ENCODE data around the gene P2RY13. TPM values are rescaled to one million over a fixed set of nuclear protein-coding genes. Genes with fewer than 3 reads are reported as not detected.

P2RY13 gene
- polyA plus RNA-seq, 1 donor from 2014 or later, result 0.12 TPM

DNA sequence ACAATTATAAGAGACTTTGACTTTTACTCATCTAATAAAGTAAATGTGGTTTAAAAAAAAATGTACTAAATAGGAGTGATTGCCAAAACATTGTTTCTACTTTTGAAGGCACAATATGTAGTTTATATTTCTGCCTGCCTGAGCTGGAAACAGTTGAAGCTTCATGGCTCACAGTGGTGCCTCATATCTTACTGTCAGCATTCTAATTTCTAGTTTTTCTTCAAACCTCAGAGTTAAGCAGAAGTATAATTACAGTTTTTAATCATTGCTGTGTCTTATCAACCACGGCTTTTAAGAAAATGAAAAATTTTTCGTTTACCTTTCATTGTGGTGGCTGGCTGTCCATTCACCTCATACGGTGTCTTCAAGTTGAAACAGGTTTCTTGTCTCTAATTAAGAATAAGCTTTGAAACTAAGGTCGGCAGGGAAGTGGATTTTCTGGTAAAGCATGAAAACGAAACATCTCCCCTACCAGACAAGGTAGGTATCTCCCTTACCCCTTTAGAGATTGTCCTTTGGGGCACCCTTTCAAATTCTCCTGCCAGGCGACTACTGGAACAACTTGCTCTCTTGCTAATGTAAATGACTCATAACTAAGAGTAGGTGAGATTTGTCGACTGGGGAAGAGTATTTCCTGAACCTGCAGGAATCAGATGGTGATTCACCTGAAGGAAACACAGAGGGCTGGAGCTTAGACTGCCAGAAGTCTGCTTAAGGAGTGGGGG lies 12.9 kb downstream of the P2RY13 start, which contains the start of gene GPR87 (continued):
- no peak for TF ChIP-seq EZH2 (IDR thresholded peaks at IDR 0.05; ENCODE audit: borderline replicate concordance, insufficient read depth, low read length, poor library complexity, severe bottlenecking)
- no peak for TF ChIP-seq TAF1 (IDR thresholded peaks at IDR 0.05; ENCODE audit: low read depth)

DNA sequence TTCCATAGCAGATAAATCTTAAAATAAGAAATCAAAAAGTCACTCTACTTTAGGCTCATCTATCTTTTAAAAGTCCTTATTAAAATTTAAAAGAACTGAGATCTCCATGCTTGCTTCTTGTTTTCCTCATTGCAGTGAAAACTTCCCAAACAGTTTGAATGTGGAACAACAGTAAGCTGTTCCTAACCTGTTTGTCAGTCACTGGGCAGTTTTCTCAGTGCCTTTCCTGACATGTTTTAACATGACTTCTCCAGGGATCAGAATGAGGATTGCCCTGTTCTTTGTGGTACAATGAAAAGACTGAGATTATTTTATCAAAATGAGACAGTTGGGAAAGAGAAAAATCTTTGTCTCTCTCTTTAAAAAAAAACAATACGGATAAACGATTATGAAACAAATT lies 13.5 kb downstream of the P2RY13 start:
- Histone ChIP-seq H3K9me3 (ENCODE audit: low read length) (no peaks in the 10 kb centered on the region), H3K36me3 (ENCODE audit: insufficient read depth, low read length) (no peaks in the 10 kb centered on the region), H3K9ac (ENCODE audit: low read length) (no peak overlapping the region), H3K27me3 (ENCODE audit: insufficient read depth, low read depth, low read length) (no peaks in the 10 kb centered on the region), H3K4me2 (ENCODE audit: low read length) (no peak overlapping the region), H3K27ac (ENCODE audit: low read length) (no peak overlapping the region), H3K9me2 (ENCODE audit: insufficient read depth, low read length) (no peaks in the 10 kb centered on the region), H2AFZ (ENCODE audit: low read depth, low read length) (no peak overlapping the region), H3F3A (ENCODE audit: insufficient read depth, low read length, poor library complexity, severe bottlenecking) (no peaks in the 10 kb centered on the region), H3K79me2 (replicated peaks; ENCODE audit: insufficient read depth, low read length) (no peaks in the 10 kb centered on the region), H4K20me1 (ENCODE audit: insufficient read depth) (peaks cover 3% of the 10 kb centered on the region), H3K4me3 (ENCODE audit: low read length) (no peak overlapping the region)
- TF ChIP-seq POLR2AphosphoS5 (IDR thresholded peaks at IDR 0.05), result no peak
- TF ChIP-seq RAD21 (conservative IDR thresholded peaks at IDR 0.05), result no peak
- TF ChIP-seq TAF1 (IDR thresholded peaks at IDR 0.05; ENCODE audit: low read depth), result no peak
- no peak for TF ChIP-seq EP300 (conservative IDR thresholded peaks at IDR 0.05; ENCODE audit: poor library complexity, severe bottlenecking)
- no peak for TF ChIP-seq MXI1 (conservative IDR thresholded peaks at IDR 0.05; ENCODE audit: poor library complexity, severe bottlenecking)
- TF ChIP-seq, protein P1, sequence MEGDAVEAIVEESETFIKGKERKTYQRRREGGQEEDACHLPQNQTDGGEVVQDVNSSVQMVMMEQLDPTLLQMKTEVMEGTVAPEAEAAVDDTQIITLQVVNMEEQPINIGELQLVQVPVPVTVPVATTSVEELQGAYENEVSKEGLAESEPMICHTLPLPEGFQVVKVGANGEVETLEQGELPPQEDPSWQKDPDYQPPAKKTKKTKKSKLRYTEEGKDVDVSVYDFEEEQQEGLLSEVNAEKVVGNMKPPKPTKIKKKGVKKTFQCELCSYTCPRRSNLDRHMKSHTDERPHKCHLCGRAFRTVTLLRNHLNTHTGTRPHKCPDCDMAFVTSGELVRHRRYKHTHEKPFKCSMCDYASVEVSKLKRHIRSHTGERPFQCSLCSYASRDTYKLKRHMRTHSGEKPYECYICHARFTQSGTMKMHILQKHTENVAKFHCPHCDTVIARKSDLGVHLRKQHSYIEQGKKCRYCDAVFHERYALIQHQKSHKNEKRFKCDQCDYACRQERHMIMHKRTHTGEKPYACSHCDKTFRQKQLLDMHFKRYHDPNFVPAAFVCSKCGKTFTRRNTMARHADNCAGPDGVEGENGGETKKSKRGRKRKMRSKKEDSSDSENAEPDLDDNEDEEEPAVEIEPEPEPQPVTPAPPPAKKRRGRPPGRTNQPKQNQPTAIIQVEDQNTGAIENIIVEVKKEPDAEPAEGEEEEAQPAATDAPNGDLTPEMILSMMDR (IDR thresholded peaks at IDR 0.05; ENCODE audit: poor library complexity, severe bottlenecking), result no peak
- TF ChIP-seq SMC3 (conservative IDR thresholded peaks at IDR 0.05; ENCODE audit: poor library complexity), result no peak
- no peak for TF ChIP-seq EZH2 (IDR thresholded peaks at IDR 0.05; ENCODE audit: borderline replicate concordance, insufficient read depth, low read length, poor library complexity, severe bottlenecking)
- TF ChIP-seq, protein P2, sequence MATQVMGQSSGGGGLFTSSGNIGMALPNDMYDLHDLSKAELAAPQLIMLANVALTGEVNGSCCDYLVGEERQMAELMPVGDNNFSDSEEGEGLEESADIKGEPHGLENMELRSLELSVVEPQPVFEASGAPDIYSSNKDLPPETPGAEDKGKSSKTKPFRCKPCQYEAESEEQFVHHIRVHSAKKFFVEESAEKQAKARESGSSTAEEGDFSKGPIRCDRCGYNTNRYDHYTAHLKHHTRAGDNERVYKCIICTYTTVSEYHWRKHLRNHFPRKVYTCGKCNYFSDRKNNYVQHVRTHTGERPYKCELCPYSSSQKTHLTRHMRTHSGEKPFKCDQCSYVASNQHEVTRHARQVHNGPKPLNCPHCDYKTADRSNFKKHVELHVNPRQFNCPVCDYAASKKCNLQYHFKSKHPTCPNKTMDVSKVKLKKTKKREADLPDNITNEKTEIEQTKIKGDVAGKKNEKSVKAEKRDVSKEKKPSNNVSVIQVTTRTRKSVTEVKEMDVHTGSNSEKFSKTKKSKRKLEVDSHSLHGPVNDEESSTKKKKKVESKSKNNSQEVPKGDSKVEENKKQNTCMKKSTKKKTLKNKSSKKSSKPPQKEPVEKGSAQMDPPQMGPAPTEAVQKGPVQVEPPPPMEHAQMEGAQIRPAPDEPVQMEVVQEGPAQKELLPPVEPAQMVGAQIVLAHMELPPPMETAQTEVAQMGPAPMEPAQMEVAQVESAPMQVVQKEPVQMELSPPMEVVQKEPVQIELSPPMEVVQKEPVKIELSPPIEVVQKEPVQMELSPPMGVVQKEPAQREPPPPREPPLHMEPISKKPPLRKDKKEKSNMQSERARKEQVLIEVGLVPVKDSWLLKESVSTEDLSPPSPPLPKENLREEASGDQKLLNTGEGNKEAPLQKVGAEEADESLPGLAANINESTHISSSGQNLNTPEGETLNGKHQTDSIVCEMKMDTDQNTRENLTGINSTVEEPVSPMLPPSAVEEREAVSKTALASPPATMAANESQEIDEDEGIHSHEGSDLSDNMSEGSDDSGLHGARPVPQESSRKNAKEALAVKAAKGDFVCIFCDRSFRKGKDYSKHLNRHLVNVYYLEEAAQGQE (IDR thresholded peaks at IDR 0.05; ENCODE audit: borderline replicate concordance), result no peak

DNA sequence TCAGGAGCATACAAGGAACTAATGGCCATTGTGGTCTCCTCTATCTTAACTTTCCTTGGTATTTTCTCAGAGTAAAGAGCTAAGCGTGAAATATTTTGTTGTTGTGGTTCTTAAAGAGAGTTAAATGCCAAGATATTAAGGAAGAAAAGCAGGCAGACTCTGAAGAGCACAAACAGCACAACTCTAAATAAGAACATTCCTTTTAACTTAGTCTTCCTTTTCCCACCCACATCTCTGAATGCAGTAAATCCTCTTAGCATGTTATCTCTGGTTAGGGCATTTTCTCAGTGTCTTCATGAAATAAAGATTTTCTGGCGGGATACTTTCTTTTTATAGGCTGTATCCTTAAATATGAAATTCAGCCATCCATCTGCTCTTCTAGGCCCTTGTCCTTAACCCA lies 14.2 kb downstream of the P2RY13 start:
- Histone ChIP-seq H3K27ac (ENCODE audit: low read length) (no peak overlapping the region), H3K9me3 (ENCODE audit: low read length) (no peaks in the 10 kb centered on the region), H3K4me3 (ENCODE audit: low read length) (no peak overlapping the region), H3K79me2 (replicated peaks; ENCODE audit: insufficient read depth, low read length) (no peaks in the 10 kb centered on the region), H3K9ac (ENCODE audit: low read length) (no peak overlapping the region), H3K27me3 (ENCODE audit: insufficient read depth, low read depth, low read length) (no peaks in the 10 kb centered on the region), H3F3A (ENCODE audit: insufficient read depth, low read length, poor library complexity, severe bottlenecking) (no peaks in the 10 kb centered on the region), H3K9me2 (ENCODE audit: insufficient read depth, low read length) (no peaks in the 10 kb centered on the region), H2AFZ (ENCODE audit: low read depth, low read length) (no peak overlapping the region), H4K20me1 (ENCODE audit: insufficient read depth) (peaks cover 3% of the 10 kb centered on the region), H3K36me3 (ENCODE audit: insufficient read depth, low read length) (no peaks in the 10 kb centered on the region), H3K4me2 (ENCODE audit: low read length) (no peak overlapping the region)
- no peak for TF ChIP-seq EZH2 (IDR thresholded peaks at IDR 0.05; ENCODE audit: borderline replicate concordance, insufficient read depth, low read length, poor library complexity, severe bottlenecking)
- no peak for TF ChIP-seq EP300 (conservative IDR thresholded peaks at IDR 0.05; ENCODE audit: poor library complexity, severe bottlenecking)
- TF ChIP-seq MXI1 (conservative IDR thresholded peaks at IDR 0.05; ENCODE audit: poor library complexity, severe bottlenecking), result no peak
- TF ChIP-seq POLR2AphosphoS5 (IDR thresholded peaks at IDR 0.05), result no peak
- TF ChIP-seq, protein P2 (IDR thresholded peaks at IDR 0.05; ENCODE audit: borderline replicate concordance), result no peak
- no peak for TF ChIP-seq SMC3 (conservative IDR thresholded peaks at IDR 0.05; ENCODE audit: poor library complexity)
- no peak for TF ChIP-seq RAD21 (conservative IDR thresholded peaks at IDR 0.05)
- TF ChIP-seq, protein P1 (IDR thresholded peaks at IDR 0.05; ENCODE audit: poor library complexity, severe bottlenecking), result no peak
- TF ChIP-seq TAF1 (IDR thresholded peaks at IDR 0.05; ENCODE audit: low read depth), result no peak
